Neuronal stem cell (in vitro differentiated cells): ENCODE measurements around the gene SUGCT.

ENCODE experiments used
- DNase-seq: peaks from one replicate; pipeline ENCODE4 v3.0.0-alpha.2; 2013; ENCODE audit warnings: low spot score
- H2AFZ ChIP-seq: one replicate; pipeline ENCODE4 v1.6.1; 2013; ENCODE audit warnings: mild to moderate bottlenecking, low read length, inconsistent platforms
- H2AK5ac ChIP-seq: 2 replicates; pipeline ENCODE4 v1.6.1; 2013; ENCODE audit warnings: low read depth, mild to moderate bottlenecking, inconsistent platforms, low read length, moderate library complexity, mixed read lengths
- H2BK120ac ChIP-seq: 2 replicates; pipeline ENCODE4 v1.6.1; 2013; ENCODE audit warnings: low read depth, mild to moderate bottlenecking, inconsistent platforms, low read length, moderate library complexity, mixed read lengths
- H2BK12ac ChIP-seq: one replicate; pipeline ENCODE4 v1.6.1; 2013; ENCODE audit warnings: low read length, inconsistent platforms
- H2BK15ac ChIP-seq: 2 replicates; pipeline ENCODE4 v1.6.1; 2013; ENCODE audit warnings: mild to moderate bottlenecking, low read length, inconsistent platforms, mixed read lengths
- H2BK5ac ChIP-seq: one replicate; pipeline ENCODE4 v1.6.1; 2013; ENCODE audit warnings: inconsistent platforms, mild to moderate bottlenecking, low read length, moderate library complexity
- H3K14ac ChIP-seq: one replicate; pipeline ENCODE4 v1.6.1; 2013; ENCODE audit warnings: low read length, inconsistent platforms
- H3K18ac ChIP-seq: 2 replicates; pipeline ENCODE4 v1.6.1; 2013; ENCODE audit warnings: low read length, inconsistent platforms
- H3K23ac ChIP-seq: 2 replicates; pipeline ENCODE4 v1.6.1; 2013; ENCODE audit warnings: low read depth, mild to moderate bottlenecking, mixed read lengths, low read length, inconsistent platforms; ENCODE audit not compliant: poor library complexity
- H3K27ac ChIP-seq: replicated peaks from 3 replicates; pipeline ENCODE4 v1.5.1; 2013; ENCODE audit warnings: low read length, inconsistent platforms
- H3K27me3 ChIP-seq, 3 experiments: 2 replicates each; pipeline ENCODE4 v1.6.1; 2013; ENCODE audit warnings: low read length in 3 of 3, mild to moderate bottlenecking in 2 of 3, inconsistent platforms in 1 of 3, low read depth in 1 of 3, mixed read lengths in 1 of 3, moderate library complexity in 1 of 3; ENCODE audit not compliant: control insufficient read depth in 3 of 3, insufficient read depth in 3 of 3
- H3K36me3 ChIP-seq, 2 donors: replicated peaks in 1 of 2; 2 replicates each; pipeline ENCODE4 v1.6.1; 2013; ENCODE audit warnings: low read length in 2 of 2; ENCODE audit not compliant: control insufficient read depth in 2 of 2, insufficient read depth in 2 of 2
- H3K4ac ChIP-seq: 2 replicates; pipeline ENCODE4 v1.6.1; 2013; ENCODE audit warnings: inconsistent platforms, mild to moderate bottlenecking, low read length, moderate library complexity
- H3K4me1 ChIP-seq, 2 donors: 1 replicate in 1 of 2; 2 replicates in 1 of 2; pipeline ENCODE4 v1.6.1; 2013; ENCODE audit warnings: low read length in 2 of 2, low read depth in 1 of 2; ENCODE audit not compliant: control insufficient read depth in 2 of 2, insufficient read depth in 1 of 2
- H3K4me2 ChIP-seq: one replicate; pipeline ENCODE4 v1.6.1; 2013; ENCODE audit warnings: mild to moderate bottlenecking, low read length, inconsistent platforms; ENCODE audit not compliant: insufficient read depth, poor library complexity, severe bottlenecking
- H3K4me3 ChIP-seq, 2 donors: 2 replicates each; pipeline ENCODE4 v1.5.1; 2013; ENCODE audit warnings: low read length in 2 of 2, mild to moderate bottlenecking in 2 of 2, inconsistent platforms in 1 of 2, moderate library complexity in 1 of 2
- H3K79me1 ChIP-seq: one replicate; pipeline ENCODE4 v1.6.1; 2013; ENCODE audit warnings: low read depth, mild to moderate bottlenecking, inconsistent platforms, low read length, moderate library complexity
- H3K9ac ChIP-seq: one replicate; pipeline ENCODE4 v1.6.1; 2013; ENCODE audit warnings: mild to moderate bottlenecking, low read depth, low read length, inconsistent platforms; ENCODE audit not compliant: poor library complexity
- H3K9me3 ChIP-seq, 2 donors: replicated peaks in 1 of 2; 2 replicates each; pipeline versions ENCODE3 to v1.6.1; 2013; ENCODE audit warnings: low read length in 2 of 2, mild to moderate bottlenecking in 2 of 2, inconsistent platforms in 1 of 2, low read depth in 1 of 2, mixed read lengths in 1 of 2, moderate library complexity in 1 of 2; ENCODE audit not compliant: control insufficient read depth in 2 of 2, insufficient read depth in 1 of 2
- H4K8ac ChIP-seq: one replicate; pipeline ENCODE4 v1.6.1; 2013; ENCODE audit warnings: low read depth, mild to moderate bottlenecking, inconsistent platforms, low read length, moderate library complexity
- H4K91ac ChIP-seq: one replicate; pipeline ENCODE4 v1.6.1; 2013; ENCODE audit warnings: low read length, low read depth, mild to moderate bottlenecking, inconsistent platforms; ENCODE audit not compliant: poor library complexity
- WGBS, 2 donors: extraction: QIAGEN DNeasy Blood & Tissue Kit; methylation state at CpG; one replicate each; pipeline ENCODE4 v1.1.7; 2013; ENCODE audit warnings: missing lambda C conversion rate in 2 of 2, mixed read lengths in 1 of 2; ENCODE audit not compliant: insufficient read length in 2 of 2, insufficient replicate concordance in 1 of 2; ENCODE audit errors: extremely low coverage in 2 of 2; 5-methylcytosine and 5-hydroxymethylcytosine counted together

The SUGCT gene

GRCh38 chr7:40220421-40220911 lies 85.7 kb downstream of the SUGCT start:
- Histone ChIP-seq H3K9me3 (no peaks in the 10 kb centered on the region), H3K27me3 (no peaks in the 10 kb centered on the region), H3K9ac (no peak overlapping the region), H3K4me3 (no peak overlapping the region), H4K91ac (no peak overlapping the region), H3K4me2 (no peak overlapping the region), H2BK120ac (no peak overlapping the region), H3K4ac (no peak overlapping the region), H3K79me1 (no peaks in the 10 kb centered on the region), H3K18ac (no peak overlapping the region), H3K14ac (no peak overlapping the region), H3K36me3 (no peaks in the 10 kb centered on the region), H3K27ac (no peak overlapping the region), H2AK5ac (no peak overlapping the region), H3K23ac (no peak overlapping the region), H2BK15ac (no peak overlapping the region), H3K4me1 (no peaks in the 10 kb centered on the region), H2BK5ac (no peak overlapping the region), H4K8ac (no peak overlapping the region), H2BK12ac (no peak overlapping the region), H2AFZ (no peak overlapping the region)
- no peak for DNase-seq

DNA sequence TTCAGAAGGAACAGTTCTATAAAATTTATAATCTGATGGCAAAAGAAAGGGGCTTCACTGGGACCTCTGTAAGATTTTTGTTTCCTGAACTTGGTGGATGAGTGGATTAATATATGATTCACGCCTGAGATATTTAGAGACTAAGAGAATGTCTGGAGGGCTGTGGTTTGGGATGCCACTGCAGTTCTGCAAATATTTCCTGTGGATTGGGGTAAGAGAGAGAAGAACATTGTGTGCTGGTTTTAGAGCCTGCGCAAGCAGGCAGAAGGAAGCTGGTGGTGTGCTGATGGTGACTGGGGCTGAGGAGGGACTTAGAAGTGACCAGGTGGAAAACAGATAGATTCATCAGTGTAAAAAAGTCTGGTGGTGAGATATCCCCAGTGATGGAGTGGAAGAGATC lies 87.0 kb downstream of the SUGCT start:
- no peak overlapping the region for H3K18ac ChIP-seq
- no peaks in the 10 kb centered on the region for H3K36me3 ChIP-seq
- H2AFZ ChIP-seq = no peak overlapping the region
- H2AK5ac ChIP-seq = no peak overlapping the region
- H3K79me1 ChIP-seq = no peaks in the 10 kb centered on the region
- no peak overlapping the region for H2BK12ac ChIP-seq
- no peak overlapping the region for H3K4ac ChIP-seq
- no peak overlapping the region for H2BK5ac ChIP-seq
- H3K9ac ChIP-seq = no peak overlapping the region
- no peak overlapping the region for H3K27ac ChIP-seq
- no peak overlapping the region for H3K14ac ChIP-seq
- WGBS, 2 donors = no CpG with 5 or more reads among the region's 2 CpGs
- H2BK15ac ChIP-seq = no peak overlapping the region
- no peaks in the 10 kb centered on the region for H3K4me1 ChIP-seq
- H3K9me3 ChIP-seq = no peaks in the 10 kb centered on the region
- H4K8ac ChIP-seq = no peak overlapping the region
- no peak overlapping the region for H2BK120ac ChIP-seq
- no peak overlapping the region for H3K23ac ChIP-seq
- H3K27me3 ChIP-seq = no peaks in the 10 kb centered on the region
- DNase-seq = no peak
- no peak overlapping the region for H3K4me3 ChIP-seq
- no peak overlapping the region for H3K4me2 ChIP-seq
- H4K91ac ChIP-seq = no peak overlapping the region

GRCh38 chr7:40223451-40224127 lies 88.8 kb downstream of the SUGCT start:
- no peaks in the 10 kb centered on the region for H3K27me3 ChIP-seq
- no peak overlapping the region for H2BK5ac ChIP-seq
- H3K18ac ChIP-seq = no peak overlapping the region
- H3K36me3 ChIP-seq = no peaks in the 10 kb centered on the region
- H2BK120ac ChIP-seq = no peak overlapping the region
- no peak overlapping the region for H3K14ac ChIP-seq
- H3K4ac ChIP-seq = no peak overlapping the region
- no peaks in the 10 kb centered on the region for H3K79me1 ChIP-seq
- no peak overlapping the region for H4K91ac ChIP-seq
- H3K4me3 ChIP-seq = no peak overlapping the region
- no peak overlapping the region for H3K9ac ChIP-seq
- no peak overlapping the region for H2AK5ac ChIP-seq
- no peak overlapping the region for H2BK15ac ChIP-seq
- no peak overlapping the region for H3K23ac ChIP-seq
- no peak overlapping the region for H4K8ac ChIP-seq
- H2AFZ ChIP-seq = no peak overlapping the region
- DNase-seq = no peak
- H2BK12ac ChIP-seq = no peak overlapping the region
- no peaks in the 10 kb centered on the region for H3K9me3 ChIP-seq
- H3K4me2 ChIP-seq = no peak overlapping the region
- H3K27ac ChIP-seq = no peak overlapping the region
- no peaks in the 10 kb centered on the region for H3K4me1 ChIP-seq
- WGBS, 2 donors = no CpG with 5 or more reads among the region's 2 CpGs

- Histone ChIP-seq H2BK12ac (no peak overlapping the region), H4K91ac (no peak overlapping the region), H3K4me3 (no peak overlapping the region), H3K4me2 (no peak overlapping the region), H3K9me3 (no peaks in the 10 kb centered on the region), H3K27me3 (no peaks in the 10 kb centered on the region), H3K27ac (no peak overlapping the region), H3K18ac (no peak overlapping the region), H2BK5ac (no peak overlapping the region), H3K9ac (no peak overlapping the region), H3K4me1 (no peaks in the 10 kb centered on the region), H2AFZ (no peak overlapping the region), H2AK5ac (no peak overlapping the region), H4K8ac (no peak overlapping the region), H3K23ac (no peak overlapping the region), H3K79me1 (no peaks in the 10 kb centered on the region), H2BK15ac (no peak overlapping the region), H3K4ac (no peak overlapping the region), H3K36me3 (no peaks in the 10 kb centered on the region), H3K14ac (no peak overlapping the region), H2BK120ac (no peak overlapping the region)
- DNase-seq = no peak
- no CpG with 5 or more reads among the region's 4 CpGs for WGBS, 2 donors
Measured at GRCh38 chr7:40230101-40230500, 95.3 kb downstream of the SUGCT start.
